ENCODE results near the gene ECHS1. TPM values are rescaled to one million over a fixed set of nuclear protein-coding genes. Genes with fewer than 3 reads are reported as not detected.

The ECHS1 gene
- total RNA-seq, 1 experiment from 2014 or later, result 58.0 TPM

DNA sequence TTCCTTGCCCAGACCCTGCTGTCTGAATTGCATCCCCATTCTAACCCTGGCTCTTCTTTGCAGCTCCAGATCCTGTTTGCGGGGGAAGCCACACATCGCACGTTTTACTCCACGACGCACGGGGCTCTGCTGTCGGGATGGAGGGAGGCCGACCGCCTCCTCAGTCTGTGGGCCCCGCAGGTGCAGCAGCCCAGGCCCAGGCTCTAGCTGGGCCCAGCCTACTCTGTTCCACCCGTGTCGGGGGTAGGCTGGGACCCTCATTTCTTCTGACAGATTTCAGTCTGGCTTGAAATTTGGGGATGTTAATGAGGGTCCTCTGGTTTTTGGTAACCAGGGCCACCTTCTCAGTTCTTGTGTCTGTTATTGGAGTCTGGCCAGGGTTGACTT is 18.1 kb upstream of the ECHS1 start:
- H3K4me1 ChIP-seq (ENCODE audit: control insufficient read depth in 1 of 2, insufficient read depth in 2 of 2, low read length in 2 of 2), result peaks cover 2 to 11% of the 10 kb centered on the region in 2 experiments
- H3K4me2 ChIP-seq (ENCODE audit: low read length), result no peak overlapping the region
- H3K4me3 ChIP-seq (replicated peaks in 1 of 2; ENCODE audit: low read depth in 1 of 2, low read length in 2 of 2), result no peak overlapping the region
- no TSS peak for BruUV-seq (replicated peaks)
- H3K9me3 ChIP-seq (ENCODE audit: control insufficient read depth in 1 of 2, insufficient read depth in 1 of 2, low read depth in 1 of 2, low read length in 2 of 2), result no peaks in the 10 kb centered on the region
- H4K20me1 ChIP-seq (ENCODE audit: insufficient read depth), result no peaks in the 10 kb centered on the region
- no peaks in the 10 kb centered on the region for H3K9me2 ChIP-seq (ENCODE audit: insufficient read depth)
- DNase-seq (ENCODE audit: low read depth, low spot score) (no peak), ATAC-seq (no peak)
- no peaks in the 10 kb centered on the region for H3K27me3 ChIP-seq (ENCODE audit: insufficient read depth, low read length)
- TF ChIP-seq EZH2phosphoT487 (IDR thresholded peaks at IDR 0.05; ENCODE audit: borderline replicate concordance) (no peak), POLR2AphosphoS5 (IDR thresholded peaks at IDR 0.05; ENCODE audit: low read depth, low read length) (no peak), SRF (IDR thresholded peaks at IDR 0.05; ENCODE audit: low read depth) (no peak), SP1 (IDR thresholded peaks at IDR 0.05; ENCODE audit: low read depth) (no peak)
- H3K36me3 ChIP-seq (ENCODE audit: control insufficient read depth in 1 of 2, insufficient read depth in 2 of 2, low read length in 2 of 2), result peaks cover 3 to 6% of the 10 kb centered on the region in 2 experiments; a peak in 2 of 4 replicates
- no peak overlapping the region for H3K9ac ChIP-seq (ENCODE audit: low read length)
- peaks cover 20% of the 10 kb centered on the region for H3K79me2 ChIP-seq (ENCODE audit: insufficient read depth, low read length)
- ChIA-PET RAD21 (ENCODE audit: low non-redundant PET in 1 of 2, low total read pairs in 2 of 2, uncharacterized antibody in 2 of 2, unreplicated experiment in 2 of 2) (no interaction called here), CTCF (no interaction called here), POLR2A (no interaction called here)
- no peak overlapping the region for H2AFZ ChIP-seq (ENCODE audit: low read depth, low read length, poor library complexity, severe bottlenecking)
- intact Hi-C loops (cut with micrococcal nuclease), result no loop called here
- H3K27ac ChIP-seq (ENCODE audit: low read depth, low read length), result no peak overlapping the region

DNA sequence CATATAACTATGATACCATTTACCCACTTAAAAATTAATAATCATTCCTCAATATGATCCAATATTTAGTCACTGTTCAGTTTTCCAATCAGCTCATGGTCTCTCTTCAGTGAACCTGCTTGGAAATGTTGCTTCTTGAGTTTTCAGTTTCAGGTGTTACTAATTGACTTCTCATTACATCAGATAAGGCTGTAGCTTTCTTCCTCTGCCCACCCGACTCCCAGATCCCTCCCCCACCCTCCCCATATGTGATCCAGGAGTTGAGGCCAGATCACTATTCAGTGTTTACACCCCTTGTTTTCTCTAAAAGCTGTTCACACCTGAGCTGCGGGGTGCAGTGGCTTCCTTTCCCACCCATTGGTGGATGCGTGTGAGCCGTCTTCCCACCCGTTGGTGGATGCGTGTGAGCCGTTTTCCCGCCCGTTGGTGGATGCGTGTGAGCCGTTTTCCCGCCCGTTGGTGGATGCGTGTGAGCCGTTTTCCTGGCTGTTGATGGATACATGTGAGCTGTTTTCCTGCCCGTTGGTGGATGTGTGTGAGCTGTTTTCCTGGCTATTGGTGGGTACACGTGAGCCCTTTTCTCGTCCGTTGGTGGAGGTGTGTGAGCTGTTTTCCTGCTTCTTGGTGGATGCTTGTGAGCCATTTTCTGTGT is 17.6 kb upstream of the ECHS1 start:
- Histone ChIP-seq H3K9ac (ENCODE audit: low read length) (no peak overlapping the region), H3K36me3 (ENCODE audit: control insufficient read depth in 1 of 2, insufficient read depth in 2 of 2, low read length in 2 of 2) (0 out of 4 replicates have a peak, but pooled peaks cover 0 to under 1% of the 10 kb centered on the region in 2 experiments), H3K27ac (ENCODE audit: low read depth, low read length) (no peak overlapping the region), H3K27me3 (ENCODE audit: insufficient read depth, low read length) (no peaks in the 10 kb centered on the region), H3K4me2 (ENCODE audit: low read length) (peak overlapping the region; percentile 39; the same call in 1 of the 2 replicates), H3K9me2 (ENCODE audit: insufficient read depth) (no peaks in the 10 kb centered on the region), H3K9me3 (ENCODE audit: control insufficient read depth in 1 of 2, insufficient read depth in 1 of 2, low read depth in 1 of 2, low read length in 2 of 2) (no peaks in the 10 kb centered on the region), H3K79me2 (ENCODE audit: insufficient read depth, low read length) (peaks cover 15% of the 10 kb centered on the region), H3K4me1 (ENCODE audit: control insufficient read depth in 1 of 2, insufficient read depth in 2 of 2, low read length in 2 of 2) (peaks cover 2 to 11% of the 10 kb centered on the region in 2 experiments), H2AFZ (ENCODE audit: low read depth, low read length, poor library complexity, severe bottlenecking) (no peak overlapping the region), H4K20me1 (ENCODE audit: insufficient read depth) (no peaks in the 10 kb centered on the region), H3K4me3 (replicated peaks in 1 of 2; ENCODE audit: low read depth in 1 of 2, low read length in 2 of 2) (no peak overlapping the region)
- no peak for TF ChIP-seq CBX3 (IDR thresholded peaks at IDR 0.05; ENCODE audit: low read depth)
- POLR2A ChIA-PET, result no interaction called here
- DNase-seq (ENCODE audit: low read depth, low spot score) (no peak), ATAC-seq (no peak)
- CTCF ChIA-PET, result no interaction called here
- intact Hi-C loops (cut with micrococcal nuclease), result no loop called here
- BruUV-seq (replicated peaks), result no TSS peak
- RAD21 ChIA-PET (ENCODE audit: low non-redundant PET in 1 of 2, low total read pairs in 2 of 2, uncharacterized antibody in 2 of 2, unreplicated experiment in 2 of 2), result no interaction called here
